ENCODE measurements around the gene CSF3R. TPM values are rescaled to one million over a fixed set of nuclear protein-coding genes. Genes with fewer than 3 reads are reported as not detected.

Gene CSF3R
- polyA plus RNA-seq, 1 donor from 2014 or later: not detected

DNA sequence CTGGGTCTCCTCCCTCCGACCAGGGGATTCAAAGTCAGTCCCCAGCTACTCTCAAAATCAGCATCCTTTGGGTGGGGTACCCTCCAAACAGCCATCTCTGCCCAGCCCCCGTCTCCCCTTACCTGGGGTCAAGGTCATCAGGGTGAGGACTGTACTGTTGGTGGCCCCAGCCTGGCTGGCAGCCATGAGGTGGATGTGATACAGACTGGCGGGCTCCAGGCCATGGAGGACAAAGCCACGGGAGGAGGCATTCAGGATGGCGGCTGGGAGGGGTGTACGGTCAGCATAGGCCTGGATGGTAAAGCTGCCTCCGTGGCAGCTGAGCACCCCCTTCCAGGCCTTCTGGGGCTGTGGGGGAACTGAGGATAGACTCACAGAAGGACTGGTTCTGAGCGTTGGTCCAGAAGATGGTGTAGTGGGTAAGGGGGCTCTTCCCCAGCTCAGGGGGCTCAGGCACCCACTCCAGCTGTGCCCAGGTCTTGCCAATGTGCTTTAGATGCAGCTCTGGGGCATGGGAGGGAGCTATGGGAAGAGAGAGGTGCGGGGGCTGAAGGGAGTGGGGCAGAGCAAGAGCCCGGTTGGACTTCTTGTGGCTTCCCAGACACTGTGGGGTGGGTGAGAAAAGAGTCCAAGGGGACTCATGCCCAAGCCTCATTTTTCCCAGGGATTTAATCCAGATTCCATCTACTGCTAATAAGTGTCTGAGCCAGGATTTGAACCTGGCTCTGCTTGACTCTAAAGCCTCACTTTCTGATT is 14.8 kb downstream of the CSF3R start:
- peaks cover 7% of the 10 kb centered on the region for H3K79me2 ChIP-seq (replicated peaks; ENCODE audit: insufficient read depth, low read length)
- no peaks in the 10 kb centered on the region for H3K9me3 ChIP-seq (ENCODE audit: low read length)
- TF ChIP-seq EP300 (conservative IDR thresholded peaks at IDR 0.05; ENCODE audit: poor library complexity, severe bottlenecking) (no peak), EZH2 (IDR thresholded peaks at IDR 0.05; ENCODE audit: borderline replicate concordance, insufficient read depth, low read length, poor library complexity, severe bottlenecking) (no peak), TAF1 (IDR thresholded peaks at IDR 0.05; ENCODE audit: low read depth) (no peak), RAD21 (conservative IDR thresholded peaks at IDR 0.05) (no peak), SMC3 (conservative IDR thresholded peaks at IDR 0.05; ENCODE audit: poor library complexity) (no peak), POLR2AphosphoS5 (IDR thresholded peaks at IDR 0.05) (no peak), MXI1 (conservative IDR thresholded peaks at IDR 0.05; ENCODE audit: poor library complexity, severe bottlenecking) (no peak)
- TF ChIP-seq, protein P1, sequence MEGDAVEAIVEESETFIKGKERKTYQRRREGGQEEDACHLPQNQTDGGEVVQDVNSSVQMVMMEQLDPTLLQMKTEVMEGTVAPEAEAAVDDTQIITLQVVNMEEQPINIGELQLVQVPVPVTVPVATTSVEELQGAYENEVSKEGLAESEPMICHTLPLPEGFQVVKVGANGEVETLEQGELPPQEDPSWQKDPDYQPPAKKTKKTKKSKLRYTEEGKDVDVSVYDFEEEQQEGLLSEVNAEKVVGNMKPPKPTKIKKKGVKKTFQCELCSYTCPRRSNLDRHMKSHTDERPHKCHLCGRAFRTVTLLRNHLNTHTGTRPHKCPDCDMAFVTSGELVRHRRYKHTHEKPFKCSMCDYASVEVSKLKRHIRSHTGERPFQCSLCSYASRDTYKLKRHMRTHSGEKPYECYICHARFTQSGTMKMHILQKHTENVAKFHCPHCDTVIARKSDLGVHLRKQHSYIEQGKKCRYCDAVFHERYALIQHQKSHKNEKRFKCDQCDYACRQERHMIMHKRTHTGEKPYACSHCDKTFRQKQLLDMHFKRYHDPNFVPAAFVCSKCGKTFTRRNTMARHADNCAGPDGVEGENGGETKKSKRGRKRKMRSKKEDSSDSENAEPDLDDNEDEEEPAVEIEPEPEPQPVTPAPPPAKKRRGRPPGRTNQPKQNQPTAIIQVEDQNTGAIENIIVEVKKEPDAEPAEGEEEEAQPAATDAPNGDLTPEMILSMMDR (IDR thresholded peaks at IDR 0.05; ENCODE audit: poor library complexity, severe bottlenecking): no peak
- TF ChIP-seq, protein P2, sequence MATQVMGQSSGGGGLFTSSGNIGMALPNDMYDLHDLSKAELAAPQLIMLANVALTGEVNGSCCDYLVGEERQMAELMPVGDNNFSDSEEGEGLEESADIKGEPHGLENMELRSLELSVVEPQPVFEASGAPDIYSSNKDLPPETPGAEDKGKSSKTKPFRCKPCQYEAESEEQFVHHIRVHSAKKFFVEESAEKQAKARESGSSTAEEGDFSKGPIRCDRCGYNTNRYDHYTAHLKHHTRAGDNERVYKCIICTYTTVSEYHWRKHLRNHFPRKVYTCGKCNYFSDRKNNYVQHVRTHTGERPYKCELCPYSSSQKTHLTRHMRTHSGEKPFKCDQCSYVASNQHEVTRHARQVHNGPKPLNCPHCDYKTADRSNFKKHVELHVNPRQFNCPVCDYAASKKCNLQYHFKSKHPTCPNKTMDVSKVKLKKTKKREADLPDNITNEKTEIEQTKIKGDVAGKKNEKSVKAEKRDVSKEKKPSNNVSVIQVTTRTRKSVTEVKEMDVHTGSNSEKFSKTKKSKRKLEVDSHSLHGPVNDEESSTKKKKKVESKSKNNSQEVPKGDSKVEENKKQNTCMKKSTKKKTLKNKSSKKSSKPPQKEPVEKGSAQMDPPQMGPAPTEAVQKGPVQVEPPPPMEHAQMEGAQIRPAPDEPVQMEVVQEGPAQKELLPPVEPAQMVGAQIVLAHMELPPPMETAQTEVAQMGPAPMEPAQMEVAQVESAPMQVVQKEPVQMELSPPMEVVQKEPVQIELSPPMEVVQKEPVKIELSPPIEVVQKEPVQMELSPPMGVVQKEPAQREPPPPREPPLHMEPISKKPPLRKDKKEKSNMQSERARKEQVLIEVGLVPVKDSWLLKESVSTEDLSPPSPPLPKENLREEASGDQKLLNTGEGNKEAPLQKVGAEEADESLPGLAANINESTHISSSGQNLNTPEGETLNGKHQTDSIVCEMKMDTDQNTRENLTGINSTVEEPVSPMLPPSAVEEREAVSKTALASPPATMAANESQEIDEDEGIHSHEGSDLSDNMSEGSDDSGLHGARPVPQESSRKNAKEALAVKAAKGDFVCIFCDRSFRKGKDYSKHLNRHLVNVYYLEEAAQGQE (IDR thresholded peaks at IDR 0.05; ENCODE audit: borderline replicate concordance): no peak
- H3K27me3 ChIP-seq (ENCODE audit: insufficient read depth, low read depth, low read length): no peaks in the 10 kb centered on the region
- no peaks in the 10 kb centered on the region for H3F3A ChIP-seq (ENCODE audit: insufficient read depth, low read length, poor library complexity, severe bottlenecking)
- no peaks in the 10 kb centered on the region for H3K36me3 ChIP-seq (ENCODE audit: insufficient read depth, low read length)
- H2AFZ ChIP-seq (ENCODE audit: low read depth, low read length): no peak overlapping the region
- H3K4me2 ChIP-seq (ENCODE audit: low read length): no peak overlapping the region
- no peak overlapping the region for H3K27ac ChIP-seq (ENCODE audit: low read length)
- H3K9ac ChIP-seq (ENCODE audit: low read length): no peak overlapping the region
- H3K9me2 ChIP-seq (ENCODE audit: insufficient read depth, low read length): no peaks in the 10 kb centered on the region
- H4K20me1 ChIP-seq (ENCODE audit: insufficient read depth): no peaks in the 10 kb centered on the region
- no peak overlapping the region for H3K4me3 ChIP-seq (ENCODE audit: low read length)

DNA sequence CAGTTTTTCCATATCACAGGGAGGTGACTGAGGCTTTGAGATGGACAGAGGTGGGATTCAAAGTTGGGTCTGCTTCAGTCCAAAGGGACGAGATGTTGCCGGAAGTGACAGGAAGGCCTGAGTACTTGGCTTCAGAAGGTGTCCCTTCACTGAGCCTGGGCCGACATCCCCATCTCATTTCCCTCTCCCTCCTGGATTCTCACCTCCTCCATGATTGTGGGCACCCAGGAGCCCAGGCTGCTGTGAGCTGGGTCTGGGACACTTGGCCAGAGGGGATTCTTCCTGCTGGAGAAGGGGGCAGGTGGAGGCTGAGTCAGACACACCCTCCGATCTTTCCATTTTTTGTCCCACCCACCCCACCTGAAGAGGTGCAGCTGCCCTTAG is 15.7 kb downstream of the CSF3R start:
- no peaks in the 10 kb centered on the region for H3K27me3 ChIP-seq (ENCODE audit: insufficient read depth, low read depth, low read length)
- no peak overlapping the region for H2AFZ ChIP-seq (ENCODE audit: low read depth, low read length)
- no peak overlapping the region for H3K27ac ChIP-seq (ENCODE audit: low read length)
- peaks cover 7% of the 10 kb centered on the region for H3K79me2 ChIP-seq (replicated peaks; ENCODE audit: insufficient read depth, low read length)
- no peaks in the 10 kb centered on the region for H3K9me2 ChIP-seq (ENCODE audit: insufficient read depth, low read length)
- H3K4me3 ChIP-seq (ENCODE audit: low read length): no peak overlapping the region
- H3K9me3 ChIP-seq (ENCODE audit: low read length): no peaks in the 10 kb centered on the region
- no peaks in the 10 kb centered on the region for H3F3A ChIP-seq (ENCODE audit: insufficient read depth, low read length, poor library complexity, severe bottlenecking)
- H3K4me2 ChIP-seq (ENCODE audit: low read length): no peak overlapping the region
- no peak overlapping the region for H3K9ac ChIP-seq (ENCODE audit: low read length)
- H4K20me1 ChIP-seq (ENCODE audit: insufficient read depth): no peaks in the 10 kb centered on the region
- H3K36me3 ChIP-seq (ENCODE audit: insufficient read depth, low read length): no peaks in the 10 kb centered on the region
- TF ChIP-seq, protein P1 (IDR thresholded peaks at IDR 0.05; ENCODE audit: poor library complexity, severe bottlenecking): no peak
- no peak for TF ChIP-seq EZH2 (IDR thresholded peaks at IDR 0.05; ENCODE audit: borderline replicate concordance, insufficient read depth, low read length, poor library complexity, severe bottlenecking)
- no peak for TF ChIP-seq RAD21 (conservative IDR thresholded peaks at IDR 0.05)
- no peak for TF ChIP-seq POLR2AphosphoS5 (IDR thresholded peaks at IDR 0.05)
- no peak for TF ChIP-seq EP300 (conservative IDR thresholded peaks at IDR 0.05; ENCODE audit: poor library complexity, severe bottlenecking)
- TF ChIP-seq SMC3 (conservative IDR thresholded peaks at IDR 0.05; ENCODE audit: poor library complexity): no peak
- TF ChIP-seq TAF1 (IDR thresholded peaks at IDR 0.05; ENCODE audit: low read depth): no peak
- TF ChIP-seq, protein P2 (IDR thresholded peaks at IDR 0.05; ENCODE audit: borderline replicate concordance): no peak
